ENCODE measurements around the gene VLDLR. TPM values are rescaled to one million over a fixed set of nuclear protein-coding genes. Genes with fewer than 3 reads are reported as not detected.

VLDLR gene
- total and polyA plus RNA-seq, 2 donors (not counting 1 experiment from before 2014, with no cell fraction given) = 11.9 to 26.3 TPM

DNA sequence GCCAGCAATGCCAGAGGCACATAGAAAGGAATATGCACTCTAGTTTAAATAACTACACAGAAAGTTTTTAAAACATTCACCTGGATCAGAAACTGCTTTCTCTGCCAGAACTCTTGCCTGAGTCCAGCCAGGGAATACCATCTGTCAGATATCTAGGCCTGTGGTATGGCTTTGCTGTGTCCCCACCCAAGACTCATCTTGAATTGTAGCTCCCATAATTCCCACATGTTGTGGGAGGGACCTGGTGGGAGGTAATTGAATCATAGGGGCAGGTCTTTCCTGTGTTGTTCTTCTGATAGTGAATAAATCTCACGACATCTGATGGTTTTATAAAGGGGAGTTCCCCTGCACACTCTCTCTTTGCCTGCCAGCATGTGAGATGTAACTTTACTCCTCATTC lies 54.2 kb downstream of the VLDLR start:
- no peak for DNase-seq (ENCODE audit: low read depth in 2 of 2)
- no peak for TF ChIP-seq EZH2 (IDR thresholded peaks at IDR 0.05; ENCODE audit: low read length, missing control alignments)
- TF ChIP-seq, protein P1, sequence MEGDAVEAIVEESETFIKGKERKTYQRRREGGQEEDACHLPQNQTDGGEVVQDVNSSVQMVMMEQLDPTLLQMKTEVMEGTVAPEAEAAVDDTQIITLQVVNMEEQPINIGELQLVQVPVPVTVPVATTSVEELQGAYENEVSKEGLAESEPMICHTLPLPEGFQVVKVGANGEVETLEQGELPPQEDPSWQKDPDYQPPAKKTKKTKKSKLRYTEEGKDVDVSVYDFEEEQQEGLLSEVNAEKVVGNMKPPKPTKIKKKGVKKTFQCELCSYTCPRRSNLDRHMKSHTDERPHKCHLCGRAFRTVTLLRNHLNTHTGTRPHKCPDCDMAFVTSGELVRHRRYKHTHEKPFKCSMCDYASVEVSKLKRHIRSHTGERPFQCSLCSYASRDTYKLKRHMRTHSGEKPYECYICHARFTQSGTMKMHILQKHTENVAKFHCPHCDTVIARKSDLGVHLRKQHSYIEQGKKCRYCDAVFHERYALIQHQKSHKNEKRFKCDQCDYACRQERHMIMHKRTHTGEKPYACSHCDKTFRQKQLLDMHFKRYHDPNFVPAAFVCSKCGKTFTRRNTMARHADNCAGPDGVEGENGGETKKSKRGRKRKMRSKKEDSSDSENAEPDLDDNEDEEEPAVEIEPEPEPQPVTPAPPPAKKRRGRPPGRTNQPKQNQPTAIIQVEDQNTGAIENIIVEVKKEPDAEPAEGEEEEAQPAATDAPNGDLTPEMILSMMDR (conservative IDR thresholded peaks at IDR 0.05 in 1 of 2, IDR thresholded peaks at IDR 0.05 in 1 of 2; ENCODE audit: low read depth in 1 of 2, low read length in 2 of 2) = no peak
- Histone ChIP-seq H3K4me2 (ENCODE audit: extremely low read depth, insufficient read depth, low read length) (no peak overlapping the region), H3K79me2 (ENCODE audit: control insufficient read depth, insufficient read depth, low read length) (no peaks in the 10 kb centered on the region), H3K9ac (ENCODE audit: insufficient read depth, low read length) (no peak overlapping the region), H3K9me3 (ENCODE audit: control insufficient read depth, insufficient read depth, low read depth, low read length) (no peaks in the 10 kb centered on the region), H3K4me3 (replicated peaks in 1 of 4; ENCODE audit: control extremely low read depth in 1 of 4, insufficient read depth in 1 of 4, low read depth in 3 of 4, low read length in 4 of 4) (no peak overlapping the region), H2AFZ (ENCODE audit: low read length) (no peak overlapping the region), H3K36me3 (ENCODE audit: control insufficient read depth, insufficient read depth, low read length) (no peaks in the 10 kb centered on the region), H4K20me1 (ENCODE audit: control insufficient read depth, extremely low read depth, insufficient read depth, low read length) (no peaks in the 10 kb centered on the region), H3K27me3 (ENCODE audit: control insufficient read depth, insufficient read depth, low read length) (no peaks in the 10 kb centered on the region), H3K27ac (ENCODE audit: insufficient read depth, low read length) (no peak overlapping the region), H3K4me1 (ENCODE audit: control insufficient read depth, extremely low read depth, insufficient read depth, low read length) (no peaks in the 10 kb centered on the region)

DNA sequence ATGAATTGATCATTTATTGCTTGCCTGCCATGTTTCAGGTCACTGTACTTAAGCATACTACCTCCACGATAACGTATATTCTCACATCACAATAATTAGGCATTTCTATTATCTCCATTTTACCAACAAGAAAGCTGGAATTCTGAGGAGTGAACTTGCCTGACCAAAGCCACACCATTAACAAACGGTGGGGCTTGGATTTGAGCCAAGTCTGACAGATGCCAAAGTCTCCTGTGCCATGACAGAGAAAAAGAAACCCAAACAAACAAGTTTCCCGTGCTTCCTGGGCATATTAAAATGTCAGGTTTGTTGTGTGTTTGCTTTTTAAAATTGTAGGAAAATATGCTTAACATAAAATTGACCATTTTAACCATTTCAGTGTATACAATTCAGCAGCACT lies 54.9 kb downstream of the VLDLR start:
- Histone ChIP-seq H3K9ac (ENCODE audit: insufficient read depth, low read length) (no peak overlapping the region), H3K4me1 (ENCODE audit: control insufficient read depth, extremely low read depth, insufficient read depth, low read length) (no peaks in the 10 kb centered on the region), H4K20me1 (ENCODE audit: control insufficient read depth, extremely low read depth, insufficient read depth, low read length) (no peaks in the 10 kb centered on the region), H3K27ac (ENCODE audit: insufficient read depth, low read length) (no peak overlapping the region), H3K36me3 (ENCODE audit: control insufficient read depth, insufficient read depth, low read length) (no peaks in the 10 kb centered on the region), H3K79me2 (ENCODE audit: control insufficient read depth, insufficient read depth, low read length) (no peaks in the 10 kb centered on the region), H3K4me3 (replicated peaks in 1 of 4; ENCODE audit: control extremely low read depth in 1 of 4, insufficient read depth in 1 of 4, low read depth in 3 of 4, low read length in 4 of 4) (no peak overlapping the region), H3K27me3 (ENCODE audit: control insufficient read depth, insufficient read depth, low read length) (no peaks in the 10 kb centered on the region), H3K9me3 (ENCODE audit: control insufficient read depth, insufficient read depth, low read depth, low read length) (no peaks in the 10 kb centered on the region), H2AFZ (ENCODE audit: low read length) (no peak overlapping the region), H3K4me2 (ENCODE audit: extremely low read depth, insufficient read depth, low read length) (no peak overlapping the region)
- DNase-seq (ENCODE audit: low read depth in 2 of 2) = no peak
- no peak for TF ChIP-seq EZH2 (IDR thresholded peaks at IDR 0.05; ENCODE audit: low read length, missing control alignments)
- TF ChIP-seq, protein P1 (conservative IDR thresholded peaks at IDR 0.05 in 1 of 2, IDR thresholded peaks at IDR 0.05 in 1 of 2; ENCODE audit: low read depth in 1 of 2, low read length in 2 of 2) = no peak

DNA sequence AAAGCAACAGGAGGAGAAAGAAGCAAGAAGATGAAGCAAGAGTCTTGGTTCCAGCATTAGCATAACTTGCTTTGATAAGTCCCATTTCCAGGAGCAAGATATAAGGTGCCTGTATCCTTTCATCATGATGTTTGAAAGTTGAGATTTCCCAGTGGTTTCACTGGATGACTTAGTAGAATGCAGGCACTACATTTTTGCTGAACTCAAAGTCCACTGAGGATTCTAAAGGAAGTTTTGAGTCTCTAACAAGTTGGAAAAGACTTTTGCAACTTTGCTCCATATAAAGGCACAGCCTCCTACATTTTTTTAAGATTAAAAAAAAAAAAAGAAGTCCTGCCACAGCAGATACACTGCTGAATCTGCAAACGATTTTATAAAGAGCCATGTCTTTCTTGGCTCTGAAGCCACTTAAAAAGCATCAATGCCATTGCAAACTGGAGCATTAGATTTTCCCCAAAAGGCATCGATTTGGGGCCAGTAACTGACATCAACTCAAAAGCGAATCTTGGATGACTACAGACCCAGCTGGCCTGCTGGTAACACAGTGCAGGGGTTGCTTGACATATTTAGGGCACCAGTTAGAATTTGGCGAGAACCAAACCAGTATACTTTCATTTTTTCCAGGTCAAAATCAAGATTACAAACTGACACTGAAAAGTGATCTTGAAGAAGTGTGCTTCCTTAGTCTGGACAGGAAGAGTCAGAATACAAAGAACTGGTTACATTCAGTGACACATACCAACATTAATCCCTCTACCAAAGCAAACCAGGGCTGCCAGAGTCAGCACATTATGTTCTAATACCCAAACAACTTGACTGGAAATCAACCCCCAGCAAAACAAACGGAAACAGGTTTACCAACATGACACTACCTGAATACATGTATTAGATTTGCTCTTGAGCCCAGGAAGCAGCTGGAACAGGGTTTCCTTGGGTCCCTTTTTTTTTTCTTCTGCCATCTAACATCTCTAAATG lies 56.6 kb downstream of the VLDLR start:
- no peak for DNase-seq (ENCODE audit: low read depth in 2 of 2)
- Histone ChIP-seq H2AFZ (ENCODE audit: low read length) (no peak overlapping the region), H4K20me1 (ENCODE audit: control insufficient read depth, extremely low read depth, insufficient read depth, low read length) (no peaks in the 10 kb centered on the region), H3K79me2 (ENCODE audit: control insufficient read depth, insufficient read depth, low read length) (no peaks in the 10 kb centered on the region), H3K27ac (ENCODE audit: insufficient read depth, low read length) (no peak overlapping the region), H3K27me3 (ENCODE audit: control insufficient read depth, insufficient read depth, low read length) (no peaks in the 10 kb centered on the region), H3K4me2 (ENCODE audit: extremely low read depth, insufficient read depth, low read length) (no peak overlapping the region), H3K4me1 (ENCODE audit: control insufficient read depth, extremely low read depth, insufficient read depth, low read length) (no peaks in the 10 kb centered on the region), H3K4me3 (replicated peaks in 1 of 4; ENCODE audit: control extremely low read depth in 1 of 4, insufficient read depth in 1 of 4, low read depth in 3 of 4, low read length in 4 of 4) (no peak overlapping the region), H3K36me3 (ENCODE audit: control insufficient read depth, insufficient read depth, low read length) (no peaks in the 10 kb centered on the region), H3K9ac (ENCODE audit: insufficient read depth, low read length) (no peak overlapping the region), H3K9me3 (ENCODE audit: control insufficient read depth, insufficient read depth, low read depth, low read length) (no peaks in the 10 kb centered on the region)
- TF ChIP-seq, protein P1 (conservative IDR thresholded peaks at IDR 0.05 in 1 of 2, IDR thresholded peaks at IDR 0.05 in 1 of 2; ENCODE audit: low read depth in 1 of 2, low read length in 2 of 2) = no peak
- no peak for TF ChIP-seq EZH2 (IDR thresholded peaks at IDR 0.05; ENCODE audit: low read length, missing control alignments)

Data from fibroblast of lung (primary cell).